K562 (cell line): ENCODE measurements around the gene RSPRY1. TPM values are rescaled to one million over a fixed set of nuclear protein-coding genes. Genes with fewer than 3 reads are reported as not detected.

ENCODE experiments used
- BRCA1 ChIP-seq, 2 experiments: fragments of 450-650 bp in 1 of 2; sonication (generic) in 1 of 2; formaldehyde crosslinking in 1 of 2; IDR thresholded peaks; 2 replicates each; pipeline versions ENCODE4 v1.5.0 to v1.6.1; 2017 to 2020; ENCODE audit warnings: mild to moderate bottlenecking in 1 of 2, missing genetic modification reagents in 1 of 2
- CCNT2 ChIP-seq: IDR thresholded peaks from 2 replicates; pipeline ENCODE4 v1.6.1; 2011; ENCODE audit warnings: borderline replicate concordance, low read depth, mild to moderate bottlenecking, moderate library complexity, mixed read lengths, low read length; ENCODE audit not compliant: insufficient read length; ENCODE audit errors: extremely low read depth
- CGGBP1 ChIP-seq: fragments of 250-450 bp; sonication (Bioruptor Pico); IDR thresholded peaks from 2 replicates; pipeline ENCODE4 v1.9.0; 2021; ENCODE audit warnings: mild to moderate bottlenecking
- DPF2 ChIP-seq: fragments of 450-650 bp; IDR thresholded peaks from 2 replicates; pipeline ENCODE4 v1.6.1; 2016
- EP400 ChIP-seq: fragments of 450-650 bp; IDR thresholded peaks from 2 replicates; pipeline ENCODE4 v1.6.1; 2017; ENCODE audit warnings: antibody characterized with exemption, mild to moderate bottlenecking, moderate library complexity
- GATAD2B ChIP-seq: fragments of 450-650 bp; IDR thresholded peaks from 2 replicates; pipeline ENCODE4 v1.6.1; 2017; ENCODE audit warnings: mild to moderate bottlenecking, borderline replicate concordance
- JUND ChIP-seq, 2 experiments: IDR thresholded peaks; 2 replicates in 1 of 2; 3 replicates in 1 of 2; pipeline ENCODE4 v1.6.1; 2011; ENCODE audit warnings: borderline replicate concordance in 2 of 2, low read depth in 2 of 2, low read length in 2 of 2, improper control_type of control experiment in 1 of 2, missing biosample characterization in 1 of 2, missing genetic modification characterization in 1 of 2, missing genetic modification reagents in 1 of 2
- LEF1 ChIP-seq: fragments of 450-650 bp; IDR thresholded peaks from 2 replicates; pipeline ENCODE4 v1.6.1; 2016; ENCODE audit warnings: mild to moderate bottlenecking
- NCOA4 ChIP-seq: fragments of 450-650 bp; IDR thresholded peaks from 2 replicates; pipeline ENCODE4 v1.6.1; 2018; ENCODE audit warnings: mild to moderate bottlenecking; ENCODE audit not compliant: partially characterized antibody
- NELFE ChIP-seq: IDR thresholded peaks from 2 replicates; pipeline ENCODE4 v1.6.1; 2011; ENCODE audit warnings: mild to moderate bottlenecking; ENCODE audit not compliant: insufficient read depth, insufficient read length
- NR3C1 ChIP-seq: sonication (generic); formaldehyde crosslinking; IDR thresholded peaks from 2 replicates; pipeline ENCODE4 v1.8.1; 2022; ENCODE audit warnings: missing genetic modification reagents
- PURB ChIP-seq: sonication (generic); formaldehyde crosslinking; IDR thresholded peaks from 2 replicates; pipeline ENCODE4 v1.9.0; 2021; ENCODE audit warnings: low read depth, mild to moderate bottlenecking, missing genetic modification reagents
- SAP30 ChIP-seq: fragments of 200-600 bp; sonication (generic); IDR thresholded peaks from 2 replicates; pipeline ENCODE4 v1.6.1; 2012; ENCODE audit warnings: borderline replicate concordance, low read depth, mild to moderate bottlenecking, moderate library complexity, low read length, control low read depth, inconsistent platforms; ENCODE audit not compliant: insufficient read depth, poor library complexity, severe bottlenecking
- SIX5 ChIP-seq, 2 experiments: IDR thresholded peaks; 2 replicates each; pipeline ENCODE4 v1.6.1; 2011; ENCODE audit warnings: low read length in 2 of 2, borderline replicate concordance in 1 of 2, low read depth in 1 of 2, mild to moderate bottlenecking in 1 of 2, moderate library complexity in 1 of 2; ENCODE audit not compliant: insufficient read depth in 1 of 2
- SMARCE1 ChIP-seq: fragments of 450-650 bp; IDR thresholded peaks from 2 replicates; pipeline ENCODE4 v1.7.1; 2016; ENCODE audit warnings: mild to moderate bottlenecking
- SREBF2 ChIP-seq: sonication (generic); formaldehyde crosslinking; IDR thresholded peaks from 2 replicates; pipeline ENCODE4 v1.4.0; 2020; ENCODE audit warnings: mild to moderate bottlenecking, missing genetic modification reagents
- ZBTB11 ChIP-seq, 3 experiments: fragments of 200-800 bp in 1 of 3; fragments of 250-450 bp in 1 of 3; fragments of 450-650 bp in 1 of 3; sonication (Bioruptor Pico) in 1 of 3; sonication (Bioruptor generic) in 1 of 3; formaldehyde crosslinking in 1 of 3; IDR thresholded peaks; 2 replicates each; pipeline versions ENCODE4 v1.6.1 to v1.8.0; 2016 to 2022; ENCODE audit warnings: mild to moderate bottlenecking in 2 of 3, missing genetic modification characterization in 2 of 3, missing compliant biosample characterization in 1 of 3, moderate library complexity in 1 of 3
- ZBTB7A ChIP-seq: IDR thresholded peaks from 2 replicates; pipeline ENCODE4 v1.6.1; 2011; ENCODE audit warnings: low read depth, mild to moderate bottlenecking, low read length, moderate library complexity, borderline replicate concordance; ENCODE audit not compliant: control insufficient read depth
- ZKSCAN1 ChIP-seq: fragments of 150-350 bp; IDR thresholded peaks from 2 replicates; pipeline ENCODE4 v1.6.1; 2016; ENCODE audit warnings: low read depth, low read length
- ZNF583 ChIP-seq: fragments of 250-450 bp; sonication (Bioruptor Pico); IDR thresholded peaks from 2 replicates; pipeline ENCODE4 v1.4.0; 2020
- polyA plus RNA-seq, 8 experiments: library from polyadenylated mRNA; depleted of rRNA in 4 of 8; stranded (reverse) in 5 of 8; unstranded in 3 of 8; fragments of >200 nt; fragmentation: Nextera tagmentation in 2 of 8; fragmentation: Illumina TruSeq in 1 of 8; extraction: Ambion mirVana in 2 of 8; extraction: Trizol in 1 of 8; gene quantifications; 2 replicates each; pipeline versions ENCODE4 v1.2.1 to v1.2.3, GENCODE V29; 2011 to 2014; ENCODE audit warnings: inconsistent platforms in 1 of 8, missing spikeins in 1 of 8
- total RNA-seq, 7 experiments: library from RNA; depleted of rRNA in 6 of 7; stranded (reverse); fragments of >200 nt in 6 of 7; fragmentation: Illumina TruSeq in 2 of 7; extraction: Trizol in 2 of 7; gene quantifications; 2 replicates each; pipeline versions ENCODE4 v1.2.1 to v1.2.3, GENCODE V29; 2011 to 2021; ENCODE audit warnings: low replicate concordance in 1 of 7

RSPRY1 gene
- total and polyA plus RNA-seq, 9 of the 15 experiments (the other 6 are each of a cell fraction or from before 2014, with no cell fraction given): 10.2 to 27.8 (median 20.8) TPM

GRCh38 chr16:57268804-57269800, 83.0 kb downstream of the RSPRY1 start (continued):
- peak in 1 of 3 experiments; percentile 66; a peak in 1 of 6 replicates for TF ChIP-seq ZBTB11 (CRISPR knock-in tag; IDR thresholded peaks at IDR 0.05)
- peak; percentile 40; the same call in 1 of the 2 replicates for TF ChIP-seq ZNF583 (CRISPR knock-in tag)
- no peak for TF ChIP-seq SAP30
- TF ChIP-seq CGGBP1 (CRISPR knock-in tag): no peak
- no peak for TF ChIP-seq SREBF2 (CRISPR knock-in tag)
- TF ChIP-seq PURB: no peak
- TF ChIP-seq NR3C1 (CRISPR knock-in tag): no peak
- TF ChIP-seq LEF1: peak; percentile 63
- TF ChIP-seq BRCA1 (IDR thresholded peaks at IDR 0.05): no peak
- no peak for TF ChIP-seq BRCA1 (CRISPR knock-in tag; IDR thresholded peaks at IDR 0.05)
- TF ChIP-seq NELFE: no peak
- peak; percentile 79 for TF ChIP-seq SMARCE1
- TF ChIP-seq JUND (IDR thresholded peaks at IDR 0.05; ENCODE audit: borderline replicate concordance, low read depth, low read length): peak; percentile 72
- peak; percentile 77; the same call in 2 of the 3 replicates for TF ChIP-seq JUND (tag; IDR thresholded peaks at IDR 0.05; ENCODE audit: borderline replicate concordance, low read depth, low read length)
- TF ChIP-seq GATAD2B: no peak; the same call in 1 of the 2 replicates
- peak; percentile 60; the same call in 1 of the 2 replicates for TF ChIP-seq ZBTB7A
- TF ChIP-seq NCOA4: no peak
- peak; percentile 47; the same call in 1 of the 2 replicates for TF ChIP-seq ZKSCAN1
- TF ChIP-seq CCNT2: peak; percentile 81
- 0 out of 2 replicates have a peak, but pooled peaks have one; percentile 13 for TF ChIP-seq EP400
- no peak for TF ChIP-seq SIX5 (IDR thresholded peaks at IDR 0.05; ENCODE audit: borderline replicate concordance in 1 of 2, insufficient read depth in 1 of 2, low read depth in 1 of 2, low read length in 2 of 2)
- peak; percentile 80 for TF ChIP-seq DPF2
